AG09309 (cell line): Measurements from ENCODE around the gene CHPF.

Experiments
- DNase-seq: peaks from one replicate; pipeline ENCODE4 v3.0.0-alpha.2; 2010; ENCODE audit warnings: low read depth
- H3K4me3 ChIP-seq: 2 replicates; pipeline ENCODE4 v1.5.1; 2011; ENCODE audit warnings: mild to moderate bottlenecking, low read depth, low read length, moderate library complexity; ENCODE audit not compliant: control insufficient read depth
- TF ChIP-seq, protein P1 (sequence below): IDR thresholded peaks from 2 replicates; pipeline ENCODE4 v1.5.1; 2011; ENCODE audit warnings: mild to moderate bottlenecking, low read depth, low read length, inconsistent platforms; ENCODE audit not compliant: insufficient read depth, control insufficient read depth; ENCODE audit errors: missing control alignments

Gene CHPF

DNA sequence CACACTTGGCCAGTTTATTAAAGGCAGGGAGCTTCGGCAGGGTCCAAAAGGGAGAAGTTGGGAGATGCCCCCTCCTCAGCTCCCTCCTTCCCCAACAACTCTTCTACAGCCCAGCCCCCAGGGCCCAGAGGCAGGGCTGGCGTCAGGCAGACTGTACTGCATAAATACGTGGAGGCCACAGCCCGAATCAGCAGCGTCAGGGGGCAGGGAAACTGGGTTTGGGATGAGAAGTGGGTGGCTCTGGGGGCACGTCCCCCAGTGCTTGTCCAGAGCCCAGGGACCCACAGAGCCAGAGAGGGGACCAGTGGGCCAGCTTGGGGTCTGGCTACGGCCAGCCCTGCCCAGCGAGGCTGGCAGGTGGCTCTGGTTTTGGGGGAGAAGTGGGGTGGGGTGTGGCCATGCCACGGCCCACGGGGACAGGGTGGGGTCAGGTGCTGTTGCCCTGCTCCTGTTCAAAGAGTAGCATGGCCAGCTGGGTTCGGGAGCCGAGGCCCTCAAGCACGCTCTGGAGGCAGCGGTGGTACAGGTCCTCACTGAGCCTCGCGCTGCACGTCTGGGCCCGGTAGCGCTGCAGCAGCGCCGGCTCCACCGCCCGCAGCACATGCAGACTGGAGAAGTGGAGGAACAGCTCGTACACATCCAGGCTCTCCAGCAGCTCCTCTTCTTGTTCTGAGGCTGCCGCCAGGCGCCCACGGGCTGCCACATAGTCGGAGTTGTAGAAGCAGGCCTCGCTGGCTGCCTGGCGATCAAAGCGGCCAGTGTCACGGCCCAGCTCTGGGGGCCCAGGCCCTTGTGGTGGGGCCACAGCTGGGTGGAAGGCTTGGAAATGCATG lies 4.4 kb downstream of the CHPF start:
- TF ChIP-seq, protein P1, sequence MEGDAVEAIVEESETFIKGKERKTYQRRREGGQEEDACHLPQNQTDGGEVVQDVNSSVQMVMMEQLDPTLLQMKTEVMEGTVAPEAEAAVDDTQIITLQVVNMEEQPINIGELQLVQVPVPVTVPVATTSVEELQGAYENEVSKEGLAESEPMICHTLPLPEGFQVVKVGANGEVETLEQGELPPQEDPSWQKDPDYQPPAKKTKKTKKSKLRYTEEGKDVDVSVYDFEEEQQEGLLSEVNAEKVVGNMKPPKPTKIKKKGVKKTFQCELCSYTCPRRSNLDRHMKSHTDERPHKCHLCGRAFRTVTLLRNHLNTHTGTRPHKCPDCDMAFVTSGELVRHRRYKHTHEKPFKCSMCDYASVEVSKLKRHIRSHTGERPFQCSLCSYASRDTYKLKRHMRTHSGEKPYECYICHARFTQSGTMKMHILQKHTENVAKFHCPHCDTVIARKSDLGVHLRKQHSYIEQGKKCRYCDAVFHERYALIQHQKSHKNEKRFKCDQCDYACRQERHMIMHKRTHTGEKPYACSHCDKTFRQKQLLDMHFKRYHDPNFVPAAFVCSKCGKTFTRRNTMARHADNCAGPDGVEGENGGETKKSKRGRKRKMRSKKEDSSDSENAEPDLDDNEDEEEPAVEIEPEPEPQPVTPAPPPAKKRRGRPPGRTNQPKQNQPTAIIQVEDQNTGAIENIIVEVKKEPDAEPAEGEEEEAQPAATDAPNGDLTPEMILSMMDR: no peak
- DNase-seq: no peak
- H3K4me3 ChIP-seq: no peak overlapping the region

DNA sequence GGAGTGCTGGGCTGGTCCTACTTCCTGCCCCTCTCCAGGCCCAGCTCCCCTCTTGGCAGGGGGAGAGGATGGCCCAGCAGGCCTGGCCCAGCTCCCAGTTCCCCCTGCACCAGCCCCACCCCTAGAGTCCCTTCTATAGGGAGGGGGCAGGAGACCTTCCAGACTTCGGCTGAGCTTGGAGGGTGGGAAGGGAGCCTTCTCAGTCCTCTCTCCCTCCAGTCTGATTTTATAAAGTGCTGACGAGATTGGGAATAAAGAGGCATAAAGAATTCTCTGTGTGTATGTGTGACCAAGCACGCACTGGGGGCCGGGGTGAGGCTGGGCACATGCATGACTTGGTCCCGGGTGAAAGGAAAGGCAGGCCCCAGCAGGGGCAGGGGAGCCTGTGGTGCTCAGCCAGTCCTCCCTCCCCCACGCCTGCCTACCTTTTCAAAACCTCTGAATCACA lies 5.1 kb downstream of the CHPF start:
- no peak overlapping the region for H3K4me3 ChIP-seq
- TF ChIP-seq, protein P1: no peak
- DNase-seq: no peak

DNA sequence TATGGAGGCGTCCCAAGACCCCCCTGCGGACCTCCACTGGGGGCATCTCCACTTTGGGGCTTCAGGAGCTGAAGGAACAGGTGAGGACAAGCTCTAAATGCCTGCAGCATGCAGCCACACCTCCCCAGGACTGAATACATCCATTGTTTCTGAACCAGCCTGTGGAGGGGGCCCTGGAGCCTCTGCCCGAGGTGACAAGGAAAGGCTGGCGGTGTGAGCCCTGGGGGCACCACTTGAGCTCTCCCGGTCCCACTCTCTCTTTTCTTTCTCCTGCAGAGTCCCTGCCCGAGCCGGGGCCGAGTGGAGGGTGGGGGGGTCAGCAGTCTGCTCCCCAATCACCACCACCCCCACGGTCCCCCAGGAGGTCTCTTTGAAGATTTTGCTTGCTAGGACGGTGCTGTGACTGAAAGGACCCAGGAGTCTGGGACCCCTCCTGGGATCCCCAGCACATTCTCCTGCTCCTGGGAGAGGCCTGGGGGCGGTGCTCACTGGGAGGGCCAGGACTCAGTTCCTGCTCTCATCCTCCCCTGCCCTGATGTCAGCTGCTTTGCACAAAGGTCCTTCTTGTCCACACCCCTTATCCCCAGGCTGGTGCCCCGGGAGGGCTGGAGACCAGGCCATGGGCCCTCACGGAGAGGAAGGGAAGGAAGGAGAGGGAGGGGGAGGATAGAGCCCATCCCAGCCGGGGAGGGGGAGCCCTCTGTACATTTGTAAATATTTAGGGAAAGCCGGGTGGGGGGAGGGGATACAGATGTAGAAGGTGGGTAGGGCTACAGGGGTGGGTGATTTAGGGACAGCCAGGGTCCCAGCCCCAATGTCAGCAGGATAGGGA lies 5.7 kb downstream of the CHPF start:
- DNase-seq: no peak
- TF ChIP-seq, protein P1: no peak
- H3K4me3 ChIP-seq: no peak overlapping the region

DNA sequence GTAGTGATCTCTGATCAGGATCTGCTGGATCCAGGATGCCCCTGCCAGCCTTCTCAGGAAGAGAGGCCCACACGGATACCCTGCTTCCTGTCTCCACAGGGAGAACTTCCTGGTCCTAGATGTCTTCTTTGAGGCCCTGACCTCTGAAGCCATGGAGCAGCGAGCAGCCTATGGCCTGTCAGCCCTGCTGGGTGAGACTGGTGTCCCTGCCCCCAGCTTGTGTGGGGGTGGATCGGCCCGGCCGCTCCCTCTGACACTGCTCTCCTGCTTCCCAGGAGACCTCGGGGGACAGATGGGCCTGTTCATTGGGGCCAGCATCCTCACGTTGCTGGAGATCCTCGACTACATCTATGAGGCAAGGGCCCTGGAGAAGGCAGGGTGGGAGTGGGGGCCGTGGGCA lies 6.6 kb downstream of the CHPF start:
- H3K4me3 ChIP-seq: no peak overlapping the region
- DNase-seq: no peak
- TF ChIP-seq, protein P1: no peak

DNA sequence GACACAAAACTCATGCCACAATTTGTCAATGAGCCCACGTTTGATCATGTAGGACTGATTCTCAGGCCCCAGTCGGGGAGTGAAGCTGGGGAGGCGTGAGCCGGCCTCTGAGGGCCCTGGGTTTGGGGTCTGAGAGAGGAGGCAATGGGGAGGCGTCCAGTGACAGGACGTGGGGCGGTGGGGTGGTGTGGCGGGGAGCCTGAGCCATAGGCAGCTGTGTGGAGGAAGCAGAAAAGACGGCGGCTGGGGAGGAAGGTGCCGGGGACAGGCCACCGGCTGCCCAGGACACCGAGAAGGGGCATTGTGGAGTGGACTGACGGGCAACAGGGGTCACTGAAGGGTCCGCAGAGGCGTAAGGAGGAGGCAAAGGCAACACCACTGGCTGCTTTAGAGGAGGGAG lies 7.2 kb downstream of the CHPF start:
- no peak overlapping the region for H3K4me3 ChIP-seq
- no peak for DNase-seq
- TF ChIP-seq, protein P1: no peak

DNA sequence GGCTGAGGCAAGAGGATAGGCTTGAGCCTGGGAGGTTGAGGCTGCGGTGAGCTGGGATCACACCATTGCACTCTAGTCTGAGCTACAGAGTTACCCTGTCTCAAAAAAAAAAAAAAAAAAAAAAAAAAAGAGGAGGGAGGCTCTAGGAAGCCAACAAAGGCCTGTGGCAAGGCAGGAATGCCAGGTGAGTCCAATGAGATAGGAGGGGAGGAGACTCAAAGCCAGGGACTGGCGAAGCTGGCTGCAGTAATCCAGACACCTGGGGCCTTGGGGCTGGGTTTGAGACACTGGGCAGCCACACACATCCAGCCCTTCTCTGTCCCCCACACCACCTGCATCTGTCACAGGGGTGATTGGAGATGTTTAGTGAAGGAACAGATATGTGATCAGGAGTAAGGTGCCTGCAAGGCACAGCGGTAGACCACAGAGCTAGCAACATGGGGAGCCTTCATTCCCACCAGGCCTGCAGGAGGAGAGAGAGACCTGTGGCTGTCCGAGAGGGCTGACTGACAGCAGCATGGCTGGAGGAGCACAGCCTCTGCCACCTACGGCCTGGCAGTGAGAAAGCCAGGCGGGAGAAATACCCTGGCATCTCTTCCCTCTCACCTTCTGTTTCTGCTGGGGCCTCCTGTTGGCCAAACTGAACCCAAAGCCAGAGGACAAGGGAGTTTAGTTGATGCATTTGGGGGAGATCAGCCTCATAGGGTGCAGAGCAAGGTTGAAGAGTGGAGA lies 9.5 kb downstream of the CHPF start:
- no peak for DNase-seq
- H3K4me3 ChIP-seq: no peak overlapping the region
- TF ChIP-seq, protein P1: no peak
